ENCODE measurements around the gene PNLIP.

PNLIP gene

DNA sequence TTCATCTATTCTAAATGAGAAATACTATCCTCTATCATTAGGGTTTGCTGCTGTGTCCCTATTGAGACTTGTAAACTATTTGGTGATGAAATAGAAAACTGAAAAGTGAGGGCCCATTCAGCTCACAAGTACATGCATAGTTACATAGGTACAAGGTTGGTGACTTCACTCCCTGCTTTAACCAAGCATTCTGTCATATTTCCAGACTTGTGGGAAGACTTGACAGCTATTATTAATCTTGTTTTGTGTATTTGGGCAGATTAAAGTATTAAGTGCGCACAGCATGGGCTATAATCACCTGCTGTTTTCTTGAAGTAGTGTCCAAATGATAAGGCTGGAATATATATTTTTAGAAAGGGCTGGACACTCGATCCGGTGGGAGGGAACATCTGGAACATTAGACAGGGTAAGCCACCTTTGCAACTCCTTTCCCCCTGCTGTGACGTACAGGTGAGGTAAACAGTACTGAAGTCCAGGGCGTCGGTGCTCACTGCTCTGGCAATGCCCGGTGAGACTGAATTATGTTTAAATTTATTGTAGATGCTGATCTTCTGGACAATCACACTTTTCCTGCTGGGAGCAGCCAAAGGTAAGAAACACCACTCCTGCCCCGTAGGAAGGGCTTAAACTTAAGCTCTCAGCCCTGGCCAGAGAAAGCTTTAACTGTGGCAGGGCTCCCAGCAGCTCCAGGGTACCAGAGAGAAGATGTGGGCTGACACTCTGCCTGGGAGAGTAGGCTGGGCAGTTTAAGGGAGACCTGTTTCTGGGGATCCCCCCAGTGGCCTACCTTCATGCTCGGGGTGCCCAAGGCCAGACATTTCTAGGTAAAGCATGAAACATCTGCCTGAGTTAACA lies 45.1 kb downstream of the PNLIP start, which contains the start of gene PNLIPRP1:
Gene PNLIPRP1 (plus strand): TSS at position 370 of the 855 bp plus-strand sequence. CDS start 171 bp downstream, at position 541.
- H3K79me2 ChIP-seq (ENCODE audit: control insufficient read depth, low read length) = no peaks in the 10 kb centered on the region
- no peaks in the 10 kb centered on the region for H3K9me2 ChIP-seq (replicated peaks; ENCODE audit: control insufficient read depth, low read length)
- H3K27ac ChIP-seq (ENCODE audit: low read depth, low read length) = no peak within 1 kb of the TSS
- TF ChIP-seq EZH2phosphoT487 (IDR thresholded peaks at IDR 0.05; ENCODE audit: borderline replicate concordance, low read length) = no peak
- no peak for TF ChIP-seq CTCF (IDR thresholded peaks at IDR 0.05; ENCODE audit: low read depth, low read length, poor library complexity, severe bottlenecking)
- H3K9me3 ChIP-seq (ENCODE audit: control insufficient read depth, insufficient read depth, low read length) = no peaks in the 10 kb centered on the region
- H3K4me1 ChIP-seq (ENCODE audit: control insufficient read depth, low read length) = no peaks in the 10 kb centered on the region
- H3K4me3 ChIP-seq (ENCODE audit: low read length) = no peak within 1 kb of the TSS
- no peaks in the 10 kb centered on the region for H3K36me3 ChIP-seq (ENCODE audit: control insufficient read depth, low read length)
- H4K20me1 ChIP-seq (ENCODE audit: control insufficient read depth, insufficient read depth, low read depth, low read length) = no peaks in the 10 kb centered on the region
- H3F3A ChIP-seq (ENCODE audit: control insufficient read depth, insufficient read depth) = no peaks in the 10 kb centered on the region
- no peak within 1 kb of the TSS for H3K4me2 ChIP-seq (ENCODE audit: low read length)
- H3K27me3 ChIP-seq (ENCODE audit: control insufficient read depth, low read length) = no peaks in the 10 kb centered on the region

DNA sequence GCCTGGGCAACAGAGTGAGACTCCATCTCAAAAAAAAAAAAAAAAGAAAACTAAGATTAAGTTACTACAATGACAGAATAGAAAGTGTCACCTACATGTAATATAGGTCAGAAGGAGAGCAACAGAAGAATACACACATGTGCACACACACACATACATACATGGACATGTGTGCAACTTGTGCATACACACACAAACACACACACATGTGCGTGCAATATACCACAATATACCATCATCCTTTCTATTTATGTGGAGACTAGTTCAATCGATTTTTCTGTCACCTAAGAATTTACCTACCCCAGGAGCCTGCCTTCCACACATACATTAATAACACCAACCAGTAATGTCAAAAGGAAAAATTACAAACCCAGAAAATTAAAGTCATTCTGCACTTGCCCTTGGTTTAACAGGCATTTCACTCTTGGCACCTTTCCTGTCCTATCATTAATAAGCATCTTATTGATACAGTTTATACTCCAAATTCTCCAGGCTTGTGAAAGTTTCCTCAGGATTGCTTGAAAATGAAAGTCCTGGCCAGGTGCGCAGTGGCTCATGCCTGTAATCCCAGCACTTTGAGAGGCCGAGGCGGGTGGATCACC lies 47.5 kb downstream of the PNLIP start:
- H4K20me1 ChIP-seq (ENCODE audit: control insufficient read depth, insufficient read depth, low read depth, low read length) = no peaks in the 10 kb centered on the region
- no peak overlapping the region for H3K27ac ChIP-seq (ENCODE audit: low read depth, low read length)
- H3K4me2 ChIP-seq (ENCODE audit: low read length) = no peak overlapping the region
- H3K9me2 ChIP-seq (replicated peaks; ENCODE audit: control insufficient read depth, low read length) = no peaks in the 10 kb centered on the region
- no peaks in the 10 kb centered on the region for H3K4me1 ChIP-seq (ENCODE audit: control insufficient read depth, low read length)
- no peaks in the 10 kb centered on the region for H3K9me3 ChIP-seq (ENCODE audit: control insufficient read depth, insufficient read depth, low read length)
- no peaks in the 10 kb centered on the region for H3K36me3 ChIP-seq (ENCODE audit: control insufficient read depth, low read length)
- no peak for TF ChIP-seq CTCF (IDR thresholded peaks at IDR 0.05; ENCODE audit: low read depth, low read length, poor library complexity, severe bottlenecking)
- no peaks in the 10 kb centered on the region for H3F3A ChIP-seq (ENCODE audit: control insufficient read depth, insufficient read depth)
- no peaks in the 10 kb centered on the region for H3K79me2 ChIP-seq (ENCODE audit: control insufficient read depth, low read length)
- no peaks in the 10 kb centered on the region for H3K27me3 ChIP-seq (ENCODE audit: control insufficient read depth, low read length)
- no peak overlapping the region for H3K4me3 ChIP-seq (ENCODE audit: low read length)

DNA sequence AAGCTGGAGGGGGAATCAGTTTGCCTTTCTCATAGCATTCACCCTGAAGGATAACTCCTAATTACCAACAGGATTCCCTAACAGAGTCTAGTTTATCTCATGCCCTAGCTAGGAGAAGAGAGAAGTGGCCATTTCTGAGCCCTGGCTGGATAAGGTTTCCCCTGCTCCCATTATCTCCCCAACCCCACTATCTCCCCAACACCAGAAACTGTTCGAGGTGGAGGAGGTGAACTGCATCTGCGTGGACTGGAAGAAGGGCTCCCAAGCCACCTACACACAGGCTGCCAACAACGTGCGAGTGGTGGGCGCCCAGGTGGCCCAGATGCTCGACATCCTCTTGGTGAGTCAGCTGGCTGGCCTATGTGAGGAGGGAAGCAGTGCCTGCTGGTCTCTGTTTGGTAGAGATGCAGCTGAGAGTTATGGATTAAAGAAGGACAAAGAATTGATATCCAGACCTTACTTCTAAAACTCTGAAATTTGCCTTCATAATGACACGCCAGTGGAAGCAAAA lies 48.8 kb downstream of the PNLIP start:
- no peaks in the 10 kb centered on the region for H3K79me2 ChIP-seq (ENCODE audit: control insufficient read depth, low read length)
- H3K4me3 ChIP-seq (ENCODE audit: low read length) = no peak overlapping the region
- H3K27me3 ChIP-seq (ENCODE audit: control insufficient read depth, low read length) = no peaks in the 10 kb centered on the region
- H3K4me2 ChIP-seq (ENCODE audit: low read length) = no peak overlapping the region
- no peaks in the 10 kb centered on the region for H3K9me2 ChIP-seq (replicated peaks; ENCODE audit: control insufficient read depth, low read length)
- H3K9me3 ChIP-seq (ENCODE audit: control insufficient read depth, insufficient read depth, low read length) = no peaks in the 10 kb centered on the region
- H3K27ac ChIP-seq (ENCODE audit: low read depth, low read length) = no peak overlapping the region
- no peaks in the 10 kb centered on the region for H3F3A ChIP-seq (ENCODE audit: control insufficient read depth, insufficient read depth)
- TF ChIP-seq CTCF (IDR thresholded peaks at IDR 0.05; ENCODE audit: low read depth, low read length, poor library complexity, severe bottlenecking) (no peak), EZH2phosphoT487 (IDR thresholded peaks at IDR 0.05; ENCODE audit: borderline replicate concordance, low read length) (no peak)
- H3K4me1 ChIP-seq (ENCODE audit: control insufficient read depth, low read length) = no peaks in the 10 kb centered on the region
- no peaks in the 10 kb centered on the region for H3K36me3 ChIP-seq (ENCODE audit: control insufficient read depth, low read length)
- H4K20me1 ChIP-seq (ENCODE audit: control insufficient read depth, insufficient read depth, low read depth, low read length) = no peaks in the 10 kb centered on the region

All from DOHH2 (cell line).